Activated T-helper 1 cell treated with anti-CD3 and anti-CD28 coated beads, Interleukin-12 subunit alpha, Interleukin-12 subunit beta, Interleukin-2, Interleukin-4 antibody, amounts not matched to agents 30 ng/mL and 10 ng/mL and 1 ng/mL, durations not matched to agents 14 hours and 24 hours and 36 hours (primary cell): ENCODE measurements around the gene FBXO47. TPM values are rescaled to one million over a fixed set of nuclear protein-coding genes. Genes with fewer than 3 reads are reported as not detected.

Experiments used
- DNase-seq: peaks from one replicate; pipeline ENCODE4 v3.0.0; 2021; ENCODE audit warnings: low spot score
- H3K27ac Mint-ChIP-seq: one replicate; pipeline ENCODE4 v1.8.0; 2021; ENCODE audit warnings: mild to moderate bottlenecking, mixed read lengths
- H3K27me3 Mint-ChIP-seq: one replicate; pipeline ENCODE4 v1.8.0; 2022; ENCODE audit warnings: mild to moderate bottlenecking, moderate library complexity, mixed read lengths; ENCODE audit not compliant: insufficient read depth
- H3K36me3 Mint-ChIP-seq: one replicate; pipeline ENCODE4 v1.8.0; 2021; ENCODE audit warnings: low read depth, mixed read lengths
- H3K4me1 Mint-ChIP-seq: one replicate; pipeline ENCODE4 v1.8.0; 2021; ENCODE audit warnings: low read depth, mixed read lengths
- H3K4me3 Mint-ChIP-seq: one replicate; pipeline ENCODE4 v1.8.0; 2021; ENCODE audit warnings: mild to moderate bottlenecking, moderate library complexity, mixed read lengths
- H3K9me3 Mint-ChIP-seq: one replicate; pipeline ENCODE4 v1.8.0; 2021; ENCODE audit warnings: mixed read lengths
- intact Hi-C: fragments of 100-400 bp; cut with micrococcal nuclease; formaldehyde crosslinking; loops from one replicate; pipeline ENCODE4 v1.15.1; 2024
- total RNA-seq: library from RNA; stranded (reverse); gene quantifications from 2 replicates; pipeline ENCODE4 v1.2.3, GENCODE V29; 2022

The FBXO47 gene
- total RNA-seq, 1 donor from 2014 or later, result 0.08 TPM

GRCh38 chr17:38926293-38927070 lies 40.7 kb downstream of the FBXO47 start:
- H3K27me3 Mint-ChIP-seq, result no peaks in the 10 kb centered on the region
- intact Hi-C loops, result loop anchor here (1.0 to 5.0 kb wide), 3 partner anchors 28 to 129 kb away; partner anchors contain the start of gene PIP4K2B
- peaks cover 24% of the 10 kb centered on the region for H3K4me1 Mint-ChIP-seq
- peaks cover 3% of the 10 kb centered on the region for H3K36me3 Mint-ChIP-seq
- H3K4me3 Mint-ChIP-seq, result peak overlapping the region; percentile 24
- DNase-seq, result no peak
- H3K9me3 Mint-ChIP-seq, result no peaks in the 10 kb centered on the region
- peak overlapping the region; percentile 53 for H3K27ac Mint-ChIP-seq

DNA sequence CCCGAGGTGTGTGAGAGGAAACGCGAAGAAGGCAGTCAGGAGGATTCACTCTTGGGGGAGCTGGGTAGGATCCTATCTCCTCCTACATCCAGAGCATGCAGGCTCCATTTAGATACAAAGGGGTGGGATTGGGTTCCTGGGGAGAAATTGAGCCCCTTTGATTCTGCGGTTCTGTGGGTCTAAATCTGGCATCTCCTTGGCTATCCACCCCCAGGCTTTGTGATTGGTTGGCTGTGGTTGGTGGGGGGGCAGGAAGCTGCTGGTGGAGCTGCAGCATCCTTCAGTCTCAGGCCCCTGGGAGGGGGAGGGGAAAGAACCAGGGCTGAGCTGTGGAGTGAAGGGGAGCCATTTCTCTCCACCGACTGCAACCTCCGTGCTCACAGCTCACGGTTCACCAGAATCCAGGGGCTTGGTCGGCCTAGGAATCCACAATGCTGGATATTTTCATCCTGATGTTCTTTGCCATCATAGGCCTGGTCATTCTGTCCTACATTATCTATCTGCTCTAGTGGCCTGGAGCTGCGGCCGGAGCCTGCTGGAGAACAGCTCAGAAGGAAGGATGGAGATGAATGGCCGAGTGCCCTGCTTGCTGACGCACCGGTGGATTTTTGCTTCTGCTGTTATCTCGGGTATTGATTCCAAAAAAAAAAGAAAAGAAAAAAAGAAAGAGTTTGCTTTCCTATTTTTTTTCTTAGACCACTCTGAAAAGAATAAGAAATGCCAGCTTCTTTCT lies 41.8 kb downstream of the FBXO47 start, which contains the start of gene LASP1NB:
TSS of gene LASP1NB (plus strand) at position 352 of the 733 bp plus-strand sequence.
- H3K4me3 Mint-ChIP-seq, result peak within 1 kb of the TSS; percentile 24
- peak within 1 kb of the TSS; percentile 21 for H3K27ac Mint-ChIP-seq
- no peaks in the 10 kb centered on the region for H3K9me3 Mint-ChIP-seq
- intact Hi-C loops, result loop anchor here (5.0 kb wide), 1 partner anchor 128 kb away; the partner anchor contains the start of gene PIP4K2B
- peaks cover 24% of the 10 kb centered on the region for H3K4me1 Mint-ChIP-seq
- peaks cover 7% of the 10 kb centered on the region for H3K36me3 Mint-ChIP-seq
- no peak for DNase-seq
- H3K27me3 Mint-ChIP-seq, result no peaks in the 10 kb centered on the region

GRCh38 chr17:38922538-38923297 lies 44.5 kb downstream of the FBXO47 start:
- no peaks in the 10 kb centered on the region for H3K27me3 Mint-ChIP-seq
- H3K9me3 Mint-ChIP-seq, result no peaks in the 10 kb centered on the region
- intact Hi-C loops, result no loop called here
- H3K4me1 Mint-ChIP-seq, result peaks cover 24% of the 10 kb centered on the region
- DNase-seq, result no peak
- peaks cover 16% of the 10 kb centered on the region for H3K36me3 Mint-ChIP-seq
- no peak overlapping the region for H3K27ac Mint-ChIP-seq
- H3K4me3 Mint-ChIP-seq, result no peak overlapping the region

- no peaks in the 10 kb centered on the region for H3K9me3 Mint-ChIP-seq
- peaks cover 21% of the 10 kb centered on the region for H3K4me1 Mint-ChIP-seq
- DNase-seq, result no peak
- peaks cover 21% of the 10 kb centered on the region for H3K36me3 Mint-ChIP-seq
- intact Hi-C loops, result no loop called here
- H3K27me3 Mint-ChIP-seq, result no peaks in the 10 kb centered on the region
- H3K27ac Mint-ChIP-seq, result peak overlapping the region; percentile 49
- H3K4me3 Mint-ChIP-seq, result no peak overlapping the region
Measured at GRCh38 chr17:38921756-38922411, 45.3 kb downstream of the FBXO47 start.

DNA sequence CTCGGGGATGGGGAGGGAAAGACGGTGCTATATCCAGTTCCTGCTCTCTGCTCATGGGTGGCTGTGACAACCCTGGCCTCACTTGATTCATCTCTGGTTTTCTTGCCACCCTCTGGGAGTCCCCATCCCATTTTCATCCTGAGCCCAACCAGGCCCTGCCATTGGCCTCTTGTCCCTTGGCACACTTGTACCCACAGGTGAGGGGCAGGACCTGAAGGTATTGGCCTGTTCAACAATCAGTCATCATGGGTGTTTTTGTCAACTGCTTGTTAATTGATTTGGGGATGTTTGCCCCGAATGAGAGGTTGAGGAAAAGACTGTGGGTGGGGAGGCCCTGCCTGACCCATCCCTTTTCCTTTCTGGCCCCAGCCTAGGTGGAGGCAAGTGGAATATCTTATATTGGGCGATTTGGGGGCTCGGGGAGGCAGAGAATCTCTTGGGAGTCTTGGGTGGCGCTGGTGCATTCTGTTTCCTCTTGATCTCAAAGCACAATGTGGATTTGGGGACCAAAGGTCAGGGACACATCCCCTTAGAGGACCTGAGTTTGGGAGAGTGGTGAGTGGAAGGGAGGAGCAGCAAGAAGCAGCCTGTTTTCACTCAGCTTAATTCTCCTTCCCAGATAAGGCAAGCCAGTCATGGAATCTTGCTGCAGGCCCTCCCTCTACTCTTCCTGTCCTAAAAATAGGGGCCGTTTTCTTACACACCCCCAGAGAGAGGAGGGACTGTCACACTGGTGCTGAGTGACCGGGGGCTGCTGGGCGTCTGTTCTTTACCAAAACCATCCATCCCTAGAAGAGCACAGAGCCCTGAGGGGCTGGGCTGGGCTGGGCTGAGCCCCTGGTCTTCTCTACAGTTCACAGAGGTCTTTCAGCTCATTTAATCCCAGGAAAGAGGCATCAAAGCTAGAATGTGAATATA lies 46.6 kb downstream of the FBXO47 start:
- H3K9me3 Mint-ChIP-seq, result no peaks in the 10 kb centered on the region
- peaks cover 22% of the 10 kb centered on the region for H3K36me3 Mint-ChIP-seq
- H3K27ac Mint-ChIP-seq, result peak overlapping the region; percentile 65
- no peak for DNase-seq
- H3K4me3 Mint-ChIP-seq, result no peak overlapping the region
- intact Hi-C loops, result no loop called here
- peaks cover 10% of the 10 kb centered on the region for H3K4me1 Mint-ChIP-seq
- no peaks in the 10 kb centered on the region for H3K27me3 Mint-ChIP-seq

- H3K4me1 Mint-ChIP-seq, result no peaks in the 10 kb centered on the region
- peaks cover 23% of the 10 kb centered on the region for H3K36me3 Mint-ChIP-seq
- H3K4me3 Mint-ChIP-seq, result no peak overlapping the region
- H3K9me3 Mint-ChIP-seq, result no peaks in the 10 kb centered on the region
- intact Hi-C loops, result no loop called here
- DNase-seq, result no peak
- H3K27ac Mint-ChIP-seq, result peak overlapping the region; percentile 8
- no peaks in the 10 kb centered on the region for H3K27me3 Mint-ChIP-seq
Measured at GRCh38 chr17:38919316-38920078, 47.7 kb downstream of the FBXO47 start.

- H3K4me3 Mint-ChIP-seq, result no peak overlapping the region
- intact Hi-C loops, result no loop called here
- no peaks in the 10 kb centered on the region for H3K4me1 Mint-ChIP-seq
- H3K36me3 Mint-ChIP-seq, result peaks cover 28% of the 10 kb centered on the region
- no peaks in the 10 kb centered on the region for H3K9me3 Mint-ChIP-seq
- no peak overlapping the region for H3K27ac Mint-ChIP-seq
- DNase-seq, result no peak
- H3K27me3 Mint-ChIP-seq, result no peaks in the 10 kb centered on the region
Measured at GRCh38 chr17:38918916-38919315, 48.3 kb downstream of the FBXO47 start.

- no peak overlapping the region for H3K27ac Mint-ChIP-seq
- H3K36me3 Mint-ChIP-seq, result peaks cover 29% of the 10 kb centered on the region
Measured at GRCh38 chr17:38918129-38918913, 48.9 kb downstream of the FBXO47 start.

DNA sequence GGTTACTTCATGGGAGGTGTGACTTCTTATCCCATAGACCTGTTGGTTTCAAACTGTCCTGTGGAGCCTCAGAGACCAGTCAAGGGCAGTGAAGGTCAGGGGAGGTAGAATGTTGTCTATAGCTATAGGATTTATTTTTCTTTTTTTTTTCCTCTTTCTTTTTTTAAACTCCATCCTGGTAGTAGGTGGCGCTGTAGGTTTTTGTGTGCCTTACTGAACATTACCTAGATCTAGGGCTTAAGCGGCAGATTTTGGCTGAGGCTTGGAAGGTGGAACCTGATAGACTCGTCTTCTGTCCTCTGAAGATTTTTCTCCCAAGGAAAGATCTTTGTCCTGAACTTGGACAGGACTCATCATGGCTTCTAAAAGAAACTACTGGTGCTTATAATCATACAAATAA lies 49.9 kb downstream of the FBXO47 start:
- Mint-ChIP-seq H3K4me3 (no peak overlapping the region), H3K27me3 (no peaks in the 10 kb centered on the region), H3K36me3 (peaks cover 29% of the 10 kb centered on the region), H3K4me1 (no peaks in the 10 kb centered on the region), H3K27ac (peak overlapping the region; percentile 36), H3K9me3 (no peaks in the 10 kb centered on the region)
- no peak for DNase-seq
- intact Hi-C loops, result no loop called here

More at GRCh38 chr17:38918129-38918913, 48.9 kb downstream of the FBXO47 start:
- Mint-ChIP-seq H3K9me3 (no peaks in the 10 kb centered on the region), H3K27me3 (no peaks in the 10 kb centered on the region), H3K4me3 (no peak overlapping the region), H3K4me1 (no peaks in the 10 kb centered on the region)
- no peak for DNase-seq
- intact Hi-C loops, result no loop called here

- no peak for DNase-seq
- Mint-ChIP-seq H3K27ac (peak overlapping the region; percentile 36), H3K4me1 (no peaks in the 10 kb centered on the region), H3K36me3 (peaks cover 29% of the 10 kb centered on the region), H3K4me3 (no peak overlapping the region), H3K9me3 (no peaks in the 10 kb centered on the region), H3K27me3 (no peaks in the 10 kb centered on the region)
- intact Hi-C loops, result no loop called here
Measured at GRCh38 chr17:38916771-38917170, 50.4 kb downstream of the FBXO47 start.

GRCh38 chr17:38915639-38915995 lies 51.6 kb downstream of the FBXO47 start:
- no peak for DNase-seq
- H3K27me3 Mint-ChIP-seq, result no peaks in the 10 kb centered on the region
- H3K36me3 Mint-ChIP-seq, result peaks cover 26% of the 10 kb centered on the region
- intact Hi-C loops, result no loop called here
- no peaks in the 10 kb centered on the region for H3K9me3 Mint-ChIP-seq
- H3K4me3 Mint-ChIP-seq, result no peak overlapping the region
- no peak overlapping the region for H3K27ac Mint-ChIP-seq
- H3K4me1 Mint-ChIP-seq, result no peaks in the 10 kb centered on the region
